HG03097 (cell line): ENCODE results near the gene FAM161A.
"Not testable (repeated sequence)": the region's sequence is repeated elsewhere in the genome, so short reads cannot be mapped to it uniquely, and the experiment has no call there.

Experiments
- ATAC-seq: cut with Tn5 transposase; IDR thresholded peaks from one replicate; pipeline ENCODE4 v1.9.1; 2021; ENCODE audit not compliant: unreplicated experiment, low FRiP score

The FAM161A gene

GRCh38 chr2:61841286-61841685 is 12.6 kb downstream of the FAM161A start:
- no peak for ATAC-seq

- ATAC-seq = no peak
Observed at GRCh38 chr2:61834893-61835292, 19.0 kb downstream of the FAM161A start.

DNA sequence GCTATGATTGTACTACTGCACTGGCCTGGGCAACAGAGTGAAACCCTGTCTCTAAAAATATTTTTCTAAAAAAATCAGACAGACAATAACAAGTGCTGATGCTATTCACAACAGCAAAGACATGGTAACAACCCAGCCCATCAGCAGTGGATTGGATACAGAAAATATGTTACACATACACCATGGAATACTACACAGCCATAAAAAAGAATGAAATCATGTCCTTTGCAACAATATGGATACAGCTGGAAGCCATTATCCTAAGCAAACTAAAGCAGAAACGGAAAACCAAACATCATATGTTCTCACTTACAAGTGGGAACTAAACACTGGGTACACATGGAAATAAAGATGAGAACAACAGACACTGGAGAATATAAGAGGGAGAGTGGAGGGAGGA is 19.9 kb downstream of the FAM161A start:
- ATAC-seq = no peak

DNA sequence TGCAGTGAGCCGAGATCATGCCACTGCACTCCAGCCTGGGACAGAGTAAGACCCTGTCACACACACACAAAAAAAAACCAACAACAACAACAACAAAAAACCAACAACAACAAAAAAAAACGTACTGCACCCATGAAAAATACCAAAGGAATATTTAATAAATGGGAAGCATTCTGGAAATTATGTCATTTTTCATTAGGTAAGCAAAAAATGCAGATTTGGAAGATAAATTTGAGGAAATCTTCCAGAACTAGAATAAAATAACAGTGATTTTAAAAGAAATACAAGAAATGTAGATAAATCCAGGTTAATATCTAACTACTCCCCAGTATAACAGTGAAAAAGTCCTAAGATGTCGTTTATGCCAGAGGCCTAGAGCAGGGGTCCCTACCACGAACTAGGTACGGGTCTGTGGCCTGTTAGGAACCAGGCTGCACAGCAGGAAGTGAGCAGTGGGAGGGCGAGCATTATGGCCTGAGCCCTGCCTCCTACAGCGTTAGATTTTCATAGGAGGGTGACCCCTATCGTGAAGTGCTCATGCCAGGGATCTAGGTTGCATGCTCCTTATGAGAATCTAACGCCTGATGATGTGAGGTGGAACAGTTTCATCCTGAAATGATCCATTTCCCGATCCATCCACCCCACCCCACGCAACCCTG is 21.5 kb downstream of the FAM161A start:
- ATAC-seq = no peak

GRCh38 chr2:61822255-61822654 is 31.6 kb downstream of the FAM161A start:
- no peak for ATAC-seq

DNA sequence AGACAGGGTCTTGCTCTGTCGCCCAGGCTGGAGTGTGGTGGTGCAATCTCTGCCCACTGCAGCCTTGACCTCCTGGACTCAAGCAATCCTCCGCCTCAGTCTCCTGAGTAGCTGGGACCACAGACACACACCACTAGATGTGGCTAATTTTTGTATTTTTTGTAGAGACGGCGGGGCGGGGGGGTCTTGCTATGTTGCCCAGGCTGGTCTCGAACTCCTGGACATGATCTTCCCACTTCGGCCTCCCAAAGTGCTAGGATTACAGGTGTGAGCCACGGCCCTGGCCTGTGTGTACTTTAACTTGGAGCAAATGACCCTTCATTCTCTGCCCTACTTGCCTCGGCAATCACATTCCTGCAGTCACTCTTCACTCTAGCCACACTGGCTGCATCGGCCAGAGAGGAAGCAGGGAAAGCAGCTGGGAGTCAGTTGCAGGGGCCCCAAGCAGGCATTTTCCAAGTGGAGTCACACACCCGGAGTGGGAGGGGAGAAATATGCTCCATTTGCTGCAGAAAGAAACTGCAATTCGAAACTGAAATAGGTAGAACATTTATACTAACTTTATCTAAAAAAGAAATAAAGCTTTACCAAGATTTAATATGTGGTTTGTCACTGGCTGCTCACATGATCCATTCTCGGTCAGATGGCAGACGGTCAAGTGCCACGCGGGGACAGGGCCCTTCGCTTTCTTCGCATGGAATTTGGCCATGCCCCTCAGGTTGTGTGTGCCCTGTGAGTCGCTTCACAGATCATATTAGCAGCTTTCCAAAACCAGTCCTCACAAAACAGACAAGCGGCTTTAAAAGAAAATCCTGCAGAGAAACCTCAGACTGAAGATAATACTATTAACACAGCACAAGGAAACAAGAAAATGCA is 37.1 kb downstream of the FAM161A start:
- ATAC-seq = no peak

DNA sequence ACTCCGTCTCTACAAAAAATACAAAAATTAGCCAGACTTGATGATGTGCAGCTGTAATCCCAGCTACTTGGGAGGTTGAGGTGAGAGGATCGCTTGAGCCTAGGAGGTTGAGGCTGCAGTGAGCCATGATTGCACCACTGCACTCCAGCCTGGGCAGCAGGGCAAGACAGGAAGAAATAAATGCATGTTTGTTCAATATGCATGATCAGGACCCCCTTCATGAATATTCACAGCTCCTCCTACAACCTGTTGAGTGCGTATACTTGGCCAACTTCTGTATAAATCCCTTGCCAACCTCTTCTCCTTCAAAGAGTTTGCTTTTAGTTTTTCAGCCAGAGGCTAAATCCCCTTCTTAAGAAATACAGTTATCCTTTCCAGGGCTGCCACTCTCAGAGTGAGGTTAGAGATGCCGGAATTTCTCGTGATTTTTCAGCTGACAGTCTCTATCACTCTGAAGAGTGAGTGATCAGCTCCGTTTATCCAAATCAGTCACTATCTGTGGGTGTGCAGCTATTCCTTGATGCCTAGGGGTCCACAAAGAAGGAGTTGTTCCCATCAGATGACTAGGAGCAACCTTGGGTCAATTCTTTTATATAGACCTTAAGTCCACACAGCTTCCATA is 39.2 kb downstream of the FAM161A start:
- no peak for ATAC-seq

- not testable (repeated sequence) for ATAC-seq
Observed at GRCh38 chr2:61813314-61813713, 40.5 kb downstream of the FAM161A start.

DNA sequence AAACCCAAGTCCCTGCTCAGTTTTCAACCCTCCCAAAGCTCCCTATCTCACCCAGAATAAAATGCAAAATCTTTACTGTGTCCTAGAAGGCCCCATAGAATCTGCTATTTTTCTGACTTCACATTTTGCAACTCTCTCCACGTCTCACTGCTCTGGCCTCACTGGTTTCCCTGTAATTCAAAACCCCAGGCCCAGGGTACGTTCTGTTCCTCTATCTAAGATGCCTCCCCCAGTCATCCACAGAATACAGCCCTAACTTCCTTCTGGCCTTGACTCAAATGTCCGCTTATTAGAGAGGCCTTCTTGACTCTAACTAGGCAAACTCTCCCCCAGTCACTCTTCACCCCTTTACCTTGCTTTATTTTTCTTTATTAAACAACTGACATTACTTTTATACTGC is 42.0 kb downstream of the FAM161A start:
- ATAC-seq = no peak

GRCh38 chr2:61810203-61810602 is 43.7 kb downstream of the FAM161A start:
- not testable (repeated sequence) for ATAC-seq

GRCh38 chr2:61808693-61809092 is 45.2 kb downstream of the FAM161A start:
- ATAC-seq = not testable (repeated sequence)

DNA sequence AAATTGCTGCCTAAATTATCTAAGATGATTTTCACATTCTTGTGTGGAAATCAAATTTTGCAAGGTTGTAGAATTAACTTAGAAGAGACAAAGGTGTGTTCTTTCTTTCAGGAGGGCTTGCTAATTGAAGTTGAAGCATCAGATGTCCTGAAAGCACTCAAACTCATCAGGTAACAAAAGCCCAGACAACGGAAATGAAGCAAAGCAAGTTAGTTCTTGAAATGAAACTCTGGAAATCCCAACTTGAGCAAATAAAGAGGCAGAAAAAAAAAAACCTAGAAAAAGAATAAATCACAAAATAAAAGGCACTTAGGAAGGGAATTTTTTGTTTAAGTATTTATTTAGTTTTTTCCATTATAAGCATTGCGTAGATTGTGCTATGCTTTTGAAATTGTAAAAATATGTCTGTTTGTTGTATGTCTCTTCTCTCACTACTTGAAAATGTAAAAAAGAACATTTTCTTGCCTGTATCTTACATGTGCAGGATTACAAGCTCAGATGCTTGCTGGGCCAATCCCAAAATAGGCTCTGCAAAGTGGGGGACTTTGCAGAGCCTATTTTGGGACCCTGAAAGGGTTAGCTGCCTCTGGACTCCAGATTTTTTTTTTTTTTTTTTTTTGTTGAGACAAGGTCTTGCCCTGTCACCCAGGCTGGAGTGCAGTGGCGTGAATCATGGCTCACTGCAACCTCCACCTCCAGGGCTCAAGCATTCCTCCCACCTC is 46.7 kb downstream of the FAM161A start:
- no peak for ATAC-seq

DNA sequence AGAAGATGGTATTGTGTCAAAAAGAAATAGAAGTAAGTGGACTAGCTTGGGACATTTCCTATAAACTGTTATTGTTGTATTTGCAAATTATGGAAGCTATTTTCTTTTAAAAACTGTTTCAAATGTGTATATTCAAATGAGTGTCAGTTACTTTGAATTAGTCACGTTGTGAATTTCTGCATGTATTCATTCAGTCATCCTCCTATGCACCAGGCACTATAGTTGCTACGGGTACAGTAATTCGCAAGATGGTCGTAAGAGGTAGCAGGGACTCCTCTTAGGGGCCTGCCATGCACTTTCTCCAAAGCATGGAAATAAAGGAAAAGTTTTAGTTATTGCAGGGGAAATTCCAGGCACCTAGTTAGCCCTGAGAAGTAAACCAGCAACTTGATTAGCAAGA is 51.3 kb downstream of the FAM161A start:
- no peak for ATAC-seq

GRCh38 chr2:61799099-61799498 is 54.8 kb downstream of the FAM161A start:
- ATAC-seq = no peak

- not testable (repeated sequence) for ATAC-seq
Observed at GRCh38 chr2:61797446-61797845, 56.4 kb downstream of the FAM161A start.

GRCh38 chr2:61795408-61795807 is 58.5 kb downstream of the FAM161A start:
- ATAC-seq = no peak

DNA sequence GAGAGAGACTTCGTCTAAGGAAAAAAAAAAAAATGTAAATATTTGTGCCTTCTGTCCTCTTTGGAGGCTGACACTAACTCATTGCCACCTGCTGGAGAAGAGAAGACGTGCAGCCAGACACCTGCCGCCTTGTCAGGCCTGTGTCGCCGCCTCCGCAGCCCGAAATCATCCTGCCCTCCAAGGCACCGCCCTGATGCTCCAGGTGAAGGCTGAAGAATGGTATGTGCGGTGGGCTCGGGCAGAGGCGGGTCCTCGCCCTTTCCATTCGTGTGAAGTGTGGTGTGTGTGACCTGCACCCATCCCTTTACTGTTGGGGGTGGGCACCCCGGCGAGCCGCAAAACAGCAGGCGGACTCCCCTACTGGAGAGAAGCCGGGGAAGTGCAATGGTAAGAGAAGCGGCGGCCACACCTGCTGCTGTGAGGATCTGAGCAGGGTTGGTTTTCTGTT is 60.4 kb downstream of the FAM161A start:
- ATAC-seq = no peak

GRCh38 chr2:61792355-61792890 is 61.4 kb downstream of the FAM161A start:
- ATAC-seq = no peak

GRCh38 chr2:61789807-61790602 is 63.9 kb downstream of the FAM161A start:
- ATAC-seq = no peak
